Esophagus squamous epithelium (tissue), 4 donors: ENCODE data around the gene ZBTB2.

ENCODE experiments used
- CTCF ChIP-seq, 6 experiments: fragments of 450-650 bp in 4 of 6; fragments of 200-600 bp in 2 of 6; sonication (generic) in 2 of 6; IDR thresholded peaks; one replicate each; pipeline ENCODE4 v1.5.1; 2016 to 2019; ENCODE audit warnings: antibody characterized with exemption in 6 of 6, mild to moderate bottlenecking in 4 of 6, moderate library complexity in 4 of 6
- POLR2A ChIP-seq, 4 donors: fragments of 450-650 bp; IDR thresholded peaks; one replicate each; pipeline ENCODE4 v1.6.1; 2017; ENCODE audit warnings: antibody characterized with exemption in 4 of 4, mild to moderate bottlenecking in 4 of 4, moderate library complexity in 3 of 4

GRCh38 chr6:151428093-151428735 lies 36.9 kb upstream of the ZBTB2 start:
- TF ChIP-seq CTCF (IDR thresholded peaks at IDR 0.05): no peak
- TF ChIP-seq POLR2A (IDR thresholded peaks at IDR 0.05): no peak
